Measurements from ENCODE around the gene ZXDB. TPM values are rescaled to one million over a fixed set of nuclear protein-coding genes. Genes with fewer than 3 reads are reported as not detected.
"Not testable (repeated sequence)": the region's sequence is repeated elsewhere in the genome, so short reads cannot be mapped to it uniquely, and the experiment has no call there.

The ZXDB gene
- 3.2 TPM for polyA plus RNA-seq (2012; ENCODE audit: insufficient read length, low read depth)

DNA sequence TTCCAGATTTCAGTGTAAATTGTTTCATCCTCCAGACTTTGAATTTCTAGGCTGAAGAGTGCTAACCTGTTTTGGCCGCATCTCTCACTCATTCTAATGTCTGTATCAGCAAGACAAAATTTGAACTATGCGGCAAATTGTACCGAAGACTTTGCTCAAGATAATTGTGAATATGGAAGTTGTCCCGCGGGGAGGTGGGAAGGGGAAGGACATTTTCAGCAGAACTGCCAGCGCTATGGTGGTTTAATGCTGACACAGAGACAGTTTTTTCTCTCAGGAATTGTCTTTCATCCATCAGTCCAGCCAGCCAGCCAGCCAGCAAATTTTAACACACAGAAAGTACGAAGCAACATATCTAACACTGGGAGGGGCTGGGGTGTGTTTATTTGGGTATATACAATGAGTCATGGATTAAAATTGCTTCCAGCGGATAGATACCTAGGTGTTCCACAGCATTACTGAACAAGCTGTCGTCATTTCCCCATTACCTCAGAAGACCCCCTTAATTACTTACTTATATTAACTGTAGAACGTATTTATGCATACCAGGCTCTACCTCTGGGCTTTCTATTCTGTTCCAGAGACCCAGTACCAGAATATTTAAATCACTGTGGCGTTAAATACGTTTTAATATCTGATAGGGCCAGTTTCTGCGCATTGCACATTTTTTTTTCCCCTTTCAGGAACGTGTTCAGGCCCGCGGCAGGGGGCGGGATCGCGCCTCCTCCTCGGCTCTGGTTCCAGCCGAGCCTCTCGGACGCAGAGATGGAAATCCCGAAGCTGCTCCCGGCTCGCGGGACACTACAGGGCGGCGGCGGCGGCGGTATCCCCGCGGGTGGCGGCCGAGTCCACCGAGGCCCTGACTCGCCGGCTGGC is at the start of gene ZXDB:
Gene ZXDB (plus strand): TSS at position 728 of the 876 bp plus-strand sequence. CDS start 38 bp downstream, at position 766.
- TF ChIP-seq FOXP2 (optimal IDR thresholded peaks at IDR 0.05; ENCODE audit: borderline replicate concordance, extremely low read depth, extremely low read length, insufficient read depth); TAF1 (IDR thresholded peaks at IDR 0.05; ENCODE audit: borderline replicate concordance, insufficient read depth, low read length): not testable (repeated sequence)
- TF ChIP-seq, protein P1, sequence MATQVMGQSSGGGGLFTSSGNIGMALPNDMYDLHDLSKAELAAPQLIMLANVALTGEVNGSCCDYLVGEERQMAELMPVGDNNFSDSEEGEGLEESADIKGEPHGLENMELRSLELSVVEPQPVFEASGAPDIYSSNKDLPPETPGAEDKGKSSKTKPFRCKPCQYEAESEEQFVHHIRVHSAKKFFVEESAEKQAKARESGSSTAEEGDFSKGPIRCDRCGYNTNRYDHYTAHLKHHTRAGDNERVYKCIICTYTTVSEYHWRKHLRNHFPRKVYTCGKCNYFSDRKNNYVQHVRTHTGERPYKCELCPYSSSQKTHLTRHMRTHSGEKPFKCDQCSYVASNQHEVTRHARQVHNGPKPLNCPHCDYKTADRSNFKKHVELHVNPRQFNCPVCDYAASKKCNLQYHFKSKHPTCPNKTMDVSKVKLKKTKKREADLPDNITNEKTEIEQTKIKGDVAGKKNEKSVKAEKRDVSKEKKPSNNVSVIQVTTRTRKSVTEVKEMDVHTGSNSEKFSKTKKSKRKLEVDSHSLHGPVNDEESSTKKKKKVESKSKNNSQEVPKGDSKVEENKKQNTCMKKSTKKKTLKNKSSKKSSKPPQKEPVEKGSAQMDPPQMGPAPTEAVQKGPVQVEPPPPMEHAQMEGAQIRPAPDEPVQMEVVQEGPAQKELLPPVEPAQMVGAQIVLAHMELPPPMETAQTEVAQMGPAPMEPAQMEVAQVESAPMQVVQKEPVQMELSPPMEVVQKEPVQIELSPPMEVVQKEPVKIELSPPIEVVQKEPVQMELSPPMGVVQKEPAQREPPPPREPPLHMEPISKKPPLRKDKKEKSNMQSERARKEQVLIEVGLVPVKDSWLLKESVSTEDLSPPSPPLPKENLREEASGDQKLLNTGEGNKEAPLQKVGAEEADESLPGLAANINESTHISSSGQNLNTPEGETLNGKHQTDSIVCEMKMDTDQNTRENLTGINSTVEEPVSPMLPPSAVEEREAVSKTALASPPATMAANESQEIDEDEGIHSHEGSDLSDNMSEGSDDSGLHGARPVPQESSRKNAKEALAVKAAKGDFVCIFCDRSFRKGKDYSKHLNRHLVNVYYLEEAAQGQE (IDR thresholded peaks at IDR 0.05; ENCODE audit: insufficient read depth in 1 of 2, low read depth in 2 of 2, low read length in 2 of 2), result not testable (repeated sequence)

DNA sequence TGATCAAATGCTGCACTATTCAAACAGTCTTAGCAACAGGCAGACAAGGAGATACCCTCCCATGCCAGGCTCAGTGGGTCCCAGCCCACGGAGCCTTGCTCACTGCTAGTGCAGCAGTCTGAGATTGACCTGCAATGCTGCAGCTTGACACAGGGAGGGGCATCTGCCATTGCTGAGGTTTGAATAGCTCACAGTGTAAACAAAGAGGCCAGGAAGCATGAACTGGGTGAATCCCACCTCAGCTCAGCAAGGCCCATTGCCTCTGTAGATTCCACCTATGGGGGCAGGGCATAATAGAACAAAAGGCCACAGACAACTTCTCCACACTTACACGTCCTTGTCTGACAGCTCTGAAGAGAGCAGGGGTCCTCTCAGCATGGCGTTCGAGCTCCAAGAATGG is 26.6 kb upstream of the ZXDB start:
- TF ChIP-seq SIN3A (IDR thresholded peaks at IDR 0.05; ENCODE audit: borderline replicate concordance, insufficient read depth, low read length) (no peak), TAF1 (IDR thresholded peaks at IDR 0.05; ENCODE audit: borderline replicate concordance, insufficient read depth, low read length) (no peak), POLR2AphosphoS5 (IDR thresholded peaks at IDR 0.05; ENCODE audit: low read depth, low read length) (no peak), FOXP2 (optimal IDR thresholded peaks at IDR 0.05; ENCODE audit: borderline replicate concordance, extremely low read depth, extremely low read length, insufficient read depth) (no peak)
- TF ChIP-seq, protein P1 (IDR thresholded peaks at IDR 0.05; ENCODE audit: insufficient read depth in 1 of 2, low read depth in 2 of 2, low read length in 2 of 2), result no peak

DNA sequence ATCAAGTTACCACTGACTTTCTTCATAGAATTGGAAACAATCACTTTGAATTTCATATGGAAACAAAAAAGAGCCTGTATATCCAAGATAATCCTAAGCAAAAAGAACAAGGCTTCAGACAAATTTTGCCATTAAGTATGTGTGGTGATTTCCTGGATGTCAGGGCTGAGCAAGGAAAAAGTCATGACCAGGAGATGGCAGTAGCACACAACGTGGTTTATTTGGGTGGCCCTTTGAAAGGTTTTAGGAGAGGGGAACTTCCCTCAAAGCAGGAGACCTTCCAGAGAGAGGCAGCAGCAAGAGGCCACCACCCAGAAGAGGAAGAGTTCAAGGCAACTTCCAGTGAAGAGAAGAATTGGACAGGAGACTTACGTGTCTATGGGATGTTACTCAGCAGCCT is 18.1 kb upstream of the ZXDB start:
- TF ChIP-seq SIN3A (IDR thresholded peaks at IDR 0.05; ENCODE audit: borderline replicate concordance, insufficient read depth, low read length) (no peak), TAF1 (IDR thresholded peaks at IDR 0.05; ENCODE audit: borderline replicate concordance, insufficient read depth, low read length) (no peak), FOXP2 (optimal IDR thresholded peaks at IDR 0.05; ENCODE audit: borderline replicate concordance, extremely low read depth, extremely low read length, insufficient read depth) (no peak), POLR2AphosphoS5 (IDR thresholded peaks at IDR 0.05; ENCODE audit: low read depth, low read length) (no peak)
- TF ChIP-seq, protein P1 (IDR thresholded peaks at IDR 0.05; ENCODE audit: insufficient read depth in 1 of 2, low read depth in 2 of 2, low read length in 2 of 2), result no peak

DNA sequence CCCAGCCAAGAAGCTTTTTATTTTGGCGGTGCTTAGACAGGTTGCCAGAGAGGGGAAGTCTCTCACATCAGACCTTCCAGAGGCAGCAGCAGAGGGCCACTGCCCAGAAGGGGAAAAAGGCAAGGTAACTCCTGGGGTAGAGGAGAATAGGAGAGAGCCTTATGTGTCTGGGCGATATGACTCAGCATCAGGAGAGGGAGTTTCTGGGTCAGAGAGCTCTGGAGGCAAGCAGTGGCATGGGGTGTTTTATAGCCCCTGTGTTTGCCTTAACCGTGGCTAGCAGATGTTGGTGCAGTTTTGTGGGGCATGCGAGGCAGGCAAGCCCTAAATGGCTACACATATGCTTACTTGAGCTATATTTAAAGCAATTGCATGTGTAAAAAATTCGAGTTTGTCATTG is 8.3 kb upstream of the ZXDB start:
- no peak for TF ChIP-seq TAF1 (IDR thresholded peaks at IDR 0.05; ENCODE audit: borderline replicate concordance, insufficient read depth, low read length)

DNA sequence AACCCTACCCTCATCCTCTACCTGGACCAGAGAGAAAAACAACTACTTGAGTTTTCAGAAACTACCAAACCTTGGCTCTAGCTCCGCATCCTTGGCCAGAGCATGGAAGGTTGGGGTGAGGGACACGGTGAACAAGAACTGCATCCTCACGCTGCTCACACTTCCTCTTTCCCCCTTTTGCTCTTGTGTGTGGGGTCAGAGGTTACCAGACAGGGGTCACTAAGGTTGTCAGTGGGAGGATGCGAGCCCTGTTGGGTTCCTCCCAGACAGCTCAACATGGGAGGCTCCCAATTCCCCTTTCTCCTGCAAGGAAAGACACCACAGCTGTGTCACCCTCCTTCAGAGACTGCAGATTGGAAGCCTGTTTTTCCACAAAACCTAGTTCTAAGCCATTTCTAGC is 5.5 kb upstream of the ZXDB start:
- no peak for TF ChIP-seq FOXP2 (optimal IDR thresholded peaks at IDR 0.05; ENCODE audit: borderline replicate concordance, extremely low read depth, extremely low read length, insufficient read depth)
- no peak for TF ChIP-seq TAF1 (IDR thresholded peaks at IDR 0.05; ENCODE audit: borderline replicate concordance, insufficient read depth, low read length)
- no peak for TF ChIP-seq POLR2AphosphoS5 (IDR thresholded peaks at IDR 0.05; ENCODE audit: low read depth, low read length)
- TF ChIP-seq, protein P1 (IDR thresholded peaks at IDR 0.05; ENCODE audit: insufficient read depth in 1 of 2, low read depth in 2 of 2, low read length in 2 of 2), result no peak
- TF ChIP-seq SIN3A (IDR thresholded peaks at IDR 0.05; ENCODE audit: borderline replicate concordance, insufficient read depth, low read length), result no peak
